ENCODE results near the gene OR5D13. TPM values are rescaled to one million over a fixed set of nuclear protein-coding genes. Genes with fewer than 3 reads are reported as not detected.

OR5D13 gene, protein sequence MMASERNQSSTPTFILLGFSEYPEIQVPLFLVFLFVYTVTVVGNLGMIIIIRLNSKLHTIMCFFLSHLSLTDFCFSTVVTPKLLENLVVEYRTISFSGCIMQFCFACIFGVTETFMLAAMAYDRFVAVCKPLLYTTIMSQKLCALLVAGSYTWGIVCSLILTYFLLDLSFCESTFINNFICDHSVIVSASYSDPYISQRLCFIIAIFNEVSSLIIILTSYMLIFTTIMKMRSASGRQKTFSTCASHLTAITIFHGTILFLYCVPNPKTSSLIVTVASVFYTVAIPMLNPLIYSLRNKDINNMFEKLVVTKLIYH
- total RNA-seq, result not detected in 2 replicates

DNA sequence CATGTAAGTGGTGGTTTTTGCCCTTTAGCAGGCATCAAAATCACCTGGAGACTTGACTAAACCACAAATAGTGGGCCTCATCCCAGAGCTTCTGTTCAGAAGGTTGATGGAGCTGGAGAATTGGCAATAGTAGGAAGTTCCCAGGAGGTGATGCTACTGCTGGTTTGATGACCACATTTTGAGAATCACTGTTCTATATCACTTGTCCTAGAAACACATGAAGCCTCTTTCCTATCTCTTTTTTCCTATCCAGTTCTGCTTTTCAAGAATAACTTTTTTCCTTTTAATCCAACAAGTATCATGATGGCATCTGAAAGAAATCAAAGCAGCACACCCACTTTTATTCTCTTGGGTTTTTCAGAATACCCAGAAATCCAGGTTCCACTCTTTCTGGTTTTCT is at the start of gene OR5D13:
OR5D13 (plus strand) TSS at position 301 of the 400 bp plus-strand sequence; CDS start at position 301, 0 bp downstream.

DNA sequence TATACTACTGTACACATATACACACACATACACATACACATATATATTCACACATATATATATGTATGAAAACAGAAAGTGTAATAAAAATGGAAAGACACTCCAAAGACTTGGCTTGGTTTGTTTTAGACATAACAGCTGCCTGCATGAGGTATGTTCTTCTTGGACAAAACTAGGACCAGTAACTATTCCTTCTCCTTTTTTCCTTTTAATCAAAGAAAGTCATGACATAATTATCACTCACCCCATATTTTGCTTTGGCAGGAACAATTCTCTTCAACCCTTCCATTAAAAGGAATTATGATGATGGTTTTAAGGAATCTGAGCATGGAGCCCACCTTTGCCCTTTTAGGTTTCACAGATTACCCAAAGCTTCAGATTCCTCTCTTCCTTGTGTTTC is 22.0 kb downstream of the OR5D13 start, which contains the start of gene OR5D14:
OR5D14 (plus strand) TSS at position 301 of the 400 bp plus-strand sequence; CDS start at position 301, 0 bp downstream.

GRCh38 chr11:55811067-55811466 is 37.8 kb downstream of the OR5D13 start, which contains the start of gene OR5L1:
Gene OR5L1 (plus strand): TSS chr11:55811367. CDS start chr11:55811467, 100 bp downstream.

GRCh38 chr11:55819330-55819729 is 46.1 kb downstream of the OR5D13 start, which contains the start of gene OR5D18:
Gene OR5D18 (plus strand): TSS chr11:55819630. CDS start chr11:55819630, 0 bp downstream.

Other genes with a start within 250 kb of the OR5D13 start
- not detected in 2 replicates for gene OR4C15, start 219.0 kb upstream of the OR5D13 start, total RNA-seq
- gene OR4C16, start 201.3 kb upstream of the OR5D13 start, total RNA-seq, result not detected in 2 replicates
- gene OR4C11, start 165.8 kb upstream of the OR5D13 start, total RNA-seq, result not detected in 2 replicates
- gene OR4P4, start 138.3 kb upstream of the OR5D13 start, total RNA-seq, result not detected in 2 replicates
- gene OR4S2, start 125.1 kb upstream of the OR5D13 start, total RNA-seq, result not detected in 2 replicates
- gene OR4C6, start 111.2 kb upstream of the OR5D13 start, total RNA-seq, result not detected in 2 replicates
- gene OR5D14, start 22.1 kb downstream of the OR5D13 start, total RNA-seq, result not detected in 2 replicates
- not detected in 2 replicates for gene OR5L1, start 37.9 kb downstream of the OR5D13 start, total RNA-seq
- not detected in 2 replicates for gene OR5D18, start 46.2 kb downstream of the OR5D13 start, total RNA-seq
- not detected in 2 replicates for gene OR5L2, start 53.8 kb downstream of the OR5D13 start, total RNA-seq
- not detected in 2 replicates for gene OR5D16, start 65.3 kb downstream of the OR5D13 start, total RNA-seq
- not detected in 2 replicates for gene TRIM51, start 109.9 kb downstream of the OR5D13 start, total RNA-seq
- not detected in 2 replicates for gene OR5W2, start 141.1 kb downstream of the OR5D13 start, total RNA-seq
- gene OR5I1, start 163.0 kb downstream of the OR5D13 start, total RNA-seq, result not detected in 2 replicates
- gene OR10AG1, start 196.5 kb downstream of the OR5D13 start, total RNA-seq, result not detected in 2 replicates
- not detected in 2 replicates for gene OR5F1, start 221.2 kb downstream of the OR5D13 start, total RNA-seq

Measured in cardiac ventricle fibroblast (primary cell).